CD4-positive, alpha-beta T cell treated with Interleukin-15 for 4 hours (primary cell): Measurements from ENCODE around the gene MAML1.
A peak's percentile ranks its signal among the peaks of the same experiment; 100 is the strongest.
"Not testable (repeated sequence)": the region's sequence is repeated elsewhere in the genome, so short reads cannot be mapped to it uniquely, and the experiment has no call there.

Experiments used
- DNase-seq: peaks from one replicate; pipeline ENCODE4 v3.0.0-alpha.2; 2020; ENCODE audit warnings: low spot score

MAML1 gene

GRCh38 chr5:179732918-179733771 is 523 bp downstream of the MAML1 start:
- DNase-seq: peak; percentile 30

GRCh38 chr5:179733772-179734126 is 1.1 kb downstream of the MAML1 start:
- no peak for DNase-seq

GRCh38 chr5:179734536-179735164 is 2.0 kb downstream of the MAML1 start:
- DNase-seq: no peak

GRCh38 chr5:179738742-179739141 is 6.1 kb downstream of the MAML1 start:
- DNase-seq: no peak

- not testable (repeated sequence) for DNase-seq
These were observed 11.5 kb downstream of the MAML1 start for GRCh38 chr5:179744106-179744505.

- DNase-seq: no peak
These were observed 14.2 kb downstream of the MAML1 start for GRCh38 chr5:179746872-179747271.

- no peak for DNase-seq
These were observed 15.2 kb downstream of the MAML1 start for GRCh38 chr5:179747811-179748210.

- DNase-seq: no peak
These were observed 17.4 kb downstream of the MAML1 start for GRCh38 chr5:179749857-179750508.

GRCh38 chr5:179753971-179754370 is 21.3 kb downstream of the MAML1 start:
- no peak for DNase-seq

GRCh38 chr5:179755022-179755421 is 22.4 kb downstream of the MAML1 start:
- no peak for DNase-seq

- DNase-seq: no peak
These were observed 26.3 kb downstream of the MAML1 start for GRCh38 chr5:179758955-179759354.

GRCh38 chr5:179759581-179760551 is 27.2 kb downstream of the MAML1 start:
- DNase-seq: peak; percentile 12

GRCh38 chr5:179762079-179762780 is 29.6 kb downstream of the MAML1 start:
- DNase-seq: peak; percentile 21

- no peak for DNase-seq
These were observed 30.2 kb downstream of the MAML1 start for GRCh38 chr5:179762781-179763176.

- peak; percentile 66 for DNase-seq
These were observed 30.8 kb downstream of the MAML1 start for GRCh38 chr5:179763215-179763945.

GRCh38 chr5:179764056-179764455 is 31.4 kb downstream of the MAML1 start:
- DNase-seq: no peak

- no peak for DNase-seq
These were observed 32.8 kb downstream of the MAML1 start for GRCh38 chr5:179765400-179765799.

- DNase-seq: no peak
These were observed 33.6 kb downstream of the MAML1 start for GRCh38 chr5:179766021-179766725.

- no peak for DNase-seq
These were observed 34.3 kb downstream of the MAML1 start for GRCh38 chr5:179766726-179767455.
